ENCODE data around the gene PLGRKT.
"Not testable (repeated sequence)": the region's sequence is repeated elsewhere in the genome, so short reads cannot be mapped to it uniquely, and the experiment has no call there.

Gene PLGRKT

DNA sequence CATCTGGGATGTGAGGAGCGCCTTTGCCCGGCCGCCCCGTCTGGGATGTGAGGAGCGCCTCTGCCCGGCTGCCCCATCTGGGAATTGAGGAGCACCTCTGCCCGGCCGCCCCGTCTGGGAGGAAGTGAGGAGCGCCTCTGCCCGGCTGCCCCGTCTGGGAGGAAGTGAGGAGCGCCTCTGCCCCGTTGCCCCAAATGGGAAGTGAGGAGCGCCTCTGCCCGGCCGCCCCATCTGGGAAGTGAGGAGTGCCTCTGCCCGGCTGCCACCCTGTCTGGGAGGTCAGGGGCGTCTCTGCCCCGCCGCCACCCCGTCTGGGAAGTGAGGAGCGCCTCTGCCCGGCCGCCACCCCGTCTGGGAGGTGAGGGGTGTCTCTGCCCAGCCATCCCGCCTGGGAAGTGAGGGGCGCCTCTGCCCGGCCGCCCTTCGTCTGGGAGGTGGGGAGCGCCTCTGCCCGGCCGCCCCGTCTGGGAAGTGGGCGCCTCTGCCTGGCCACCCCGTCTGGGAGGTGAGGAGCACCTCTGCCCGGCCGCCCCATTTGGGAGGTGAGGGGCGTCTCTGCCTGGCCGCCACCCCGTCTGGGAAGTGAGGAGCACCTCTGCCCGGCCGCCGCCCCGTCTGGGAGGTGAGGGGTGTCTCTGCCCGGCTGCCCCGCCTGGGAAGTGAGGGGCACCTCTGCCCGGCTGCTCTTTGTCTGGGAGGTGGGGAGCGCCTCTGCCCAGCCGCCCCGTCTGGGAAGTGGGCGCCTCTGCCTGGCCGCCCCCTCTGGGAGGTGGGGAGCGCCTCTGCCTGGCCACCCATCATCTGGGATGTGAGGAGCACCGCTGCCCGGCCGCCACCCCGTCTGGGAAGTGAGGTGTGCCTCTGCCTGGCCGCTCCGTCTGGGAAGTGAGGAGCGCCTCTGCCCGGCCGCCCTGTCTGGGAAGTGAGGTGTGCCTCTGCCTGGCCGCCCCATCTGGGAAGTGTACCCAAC, 3.6 kb downstream of the PLGRKT start:
- in situ Hi-C loops (cut with MboI; ENCODE audit: low sequenced_read_pairs), result loop anchor here (10.0 to 25.0 kb wide), 2 partner anchors 247 to 679 kb away; partner anchors contain the start of gene INSL6

DNA sequence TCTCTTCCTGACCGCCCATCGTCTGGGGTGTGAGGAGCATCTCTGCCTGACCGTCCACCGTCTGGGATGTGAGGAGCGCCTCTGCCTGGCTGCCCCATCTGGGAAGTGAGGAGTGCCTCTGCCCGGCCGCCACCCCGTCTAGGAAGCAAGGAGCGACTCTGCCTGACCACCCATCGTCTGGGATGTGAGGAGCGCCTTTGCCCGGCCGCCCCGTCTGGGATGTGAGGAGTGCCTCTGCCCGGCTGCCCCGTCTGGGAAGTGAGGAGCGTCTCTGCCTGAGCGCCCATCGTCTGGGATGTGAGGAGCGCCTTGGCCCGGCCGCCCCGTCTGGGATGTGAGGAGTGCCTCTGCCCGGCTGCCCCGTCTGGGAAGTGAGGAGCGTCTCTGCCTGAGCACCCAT, 4.4 kb downstream of the PLGRKT start:
- in situ Hi-C loops (cut with MboI; ENCODE audit: low sequenced_read_pairs), result loop anchor here (10.0 to 25.0 kb wide), 2 partner anchors 246 to 679 kb away; partner anchors contain the start of gene INSL6

DNA sequence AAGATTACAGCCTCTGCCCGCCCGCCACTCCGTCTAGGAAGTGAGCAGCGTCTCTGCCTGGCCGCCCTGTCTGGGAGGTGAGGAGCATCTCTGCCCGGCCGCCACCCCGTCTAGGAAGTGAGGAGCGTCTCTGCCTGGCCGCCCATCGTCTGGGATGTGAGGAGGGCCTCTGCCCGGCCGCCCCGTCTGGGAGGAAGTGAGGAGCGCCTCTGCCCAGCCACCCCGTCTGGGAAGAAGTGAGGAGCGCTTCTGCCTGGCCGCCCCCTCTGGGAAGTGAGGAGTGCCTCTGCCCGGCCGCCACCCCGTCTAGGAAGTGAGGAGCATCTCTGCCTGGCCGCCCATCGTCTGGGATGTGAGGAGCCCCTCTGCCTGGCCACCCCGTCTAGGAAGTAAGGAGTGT, 4.8 kb downstream of the PLGRKT start:
- in situ Hi-C loops (cut with MboI; ENCODE audit: low sequenced_read_pairs), result loop anchor here (10.0 to 25.0 kb wide), 2 partner anchors 246 to 678 kb away; partner anchors contain the start of gene INSL6

DNA sequence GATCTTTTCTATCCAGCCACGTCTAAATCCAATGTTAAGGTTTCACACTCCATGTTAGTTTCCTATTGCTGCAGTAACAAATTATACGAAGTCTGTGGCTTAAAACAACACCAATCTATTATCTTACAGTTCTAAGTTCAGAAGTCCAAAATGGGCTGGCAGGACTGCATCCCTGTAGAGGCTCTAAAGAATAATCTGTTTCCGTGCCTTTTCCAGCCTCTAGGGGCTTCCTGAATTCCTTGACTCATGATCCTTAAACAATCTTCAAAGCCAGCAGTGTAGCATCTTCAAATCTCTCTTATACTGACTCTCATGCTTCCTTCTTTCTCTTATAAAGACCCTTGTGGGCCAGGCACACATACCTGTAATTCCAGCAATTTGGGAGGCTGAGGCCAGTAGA, 6.8 kb downstream of the PLGRKT start:
- in situ Hi-C loops (cut with MboI; ENCODE audit: low sequenced_read_pairs), result loop anchor here (10.0 to 25.0 kb wide), 2 partner anchors 244 to 676 kb away; partner anchors contain the start of gene INSL6

DNA sequence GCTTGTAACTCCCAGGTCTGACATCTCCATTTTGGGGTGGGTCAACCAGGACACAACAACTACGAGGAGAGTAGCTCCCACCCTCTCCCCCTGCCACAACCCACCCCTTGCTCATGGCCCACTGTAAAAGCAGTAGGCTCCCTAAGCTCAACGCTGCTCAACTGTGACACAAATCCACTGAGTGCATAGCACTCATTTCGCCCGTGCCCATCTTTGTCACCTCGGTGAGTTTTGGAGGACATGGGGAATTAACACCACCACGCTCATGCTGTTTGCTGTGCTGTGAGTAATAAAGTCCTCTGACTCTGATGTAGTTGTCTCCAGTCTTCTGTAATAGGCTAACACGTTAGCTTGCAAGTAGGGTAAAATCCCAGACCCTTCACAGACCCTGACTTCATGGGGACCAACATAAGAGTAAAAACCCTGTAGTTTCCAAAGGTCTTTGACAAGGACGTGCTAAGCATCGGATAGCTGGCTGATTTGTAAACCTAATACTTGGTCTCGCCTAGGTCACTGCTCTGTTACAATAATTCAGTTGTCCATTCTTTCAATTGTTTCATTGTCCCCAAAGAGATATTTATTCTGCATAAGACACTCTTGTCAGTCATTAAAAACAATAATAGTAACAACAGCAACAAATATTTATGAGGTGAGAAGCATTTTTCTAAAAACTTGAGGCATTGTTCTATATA, 7.7 kb downstream of the PLGRKT start:
- in situ Hi-C loops (cut with MboI; ENCODE audit: low sequenced_read_pairs), result loop anchor here (10.0 to 25.0 kb wide), 2 partner anchors 243 to 675 kb away; partner anchors contain the start of gene INSL6

DNA sequence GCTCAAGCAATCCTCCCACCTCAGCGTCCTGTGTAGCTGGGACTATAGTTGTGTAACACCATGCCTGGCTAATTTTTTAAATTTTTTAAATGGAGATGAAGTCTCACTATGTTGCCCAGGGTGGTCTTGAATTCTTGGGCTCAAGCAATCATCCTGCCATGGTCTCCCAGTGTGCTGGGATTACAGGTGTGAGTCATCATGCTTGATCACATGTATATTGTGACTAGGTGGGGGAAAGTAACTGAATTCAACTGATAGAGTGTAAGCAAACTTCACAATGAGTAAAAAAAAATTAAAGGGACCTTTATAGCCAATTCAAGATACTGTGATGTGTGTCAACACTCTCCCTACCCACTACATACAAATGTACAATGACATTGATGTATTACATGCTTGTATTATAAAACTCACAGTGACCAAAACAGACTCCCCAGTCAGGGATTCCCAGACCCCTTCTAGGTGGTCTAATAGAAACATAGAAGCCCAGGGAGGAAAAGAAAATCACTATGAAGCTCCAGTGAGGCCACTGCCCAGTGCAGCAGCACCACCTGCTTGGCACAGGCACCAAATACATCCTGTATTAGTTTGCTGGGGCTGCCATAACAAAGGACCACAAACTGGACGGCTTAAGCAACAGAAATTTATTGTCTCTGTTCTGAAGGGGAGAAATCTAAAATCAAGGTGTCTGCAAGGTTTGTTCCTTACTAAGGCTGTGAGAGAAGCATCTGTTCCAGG, 8.8 kb downstream of the PLGRKT start:
- in situ Hi-C loops (cut with MboI; ENCODE audit: low sequenced_read_pairs), result loop anchor here (25.0 kb wide), 1 partner anchor 242 kb away; the partner anchor contains the start of gene INSL6

DNA sequence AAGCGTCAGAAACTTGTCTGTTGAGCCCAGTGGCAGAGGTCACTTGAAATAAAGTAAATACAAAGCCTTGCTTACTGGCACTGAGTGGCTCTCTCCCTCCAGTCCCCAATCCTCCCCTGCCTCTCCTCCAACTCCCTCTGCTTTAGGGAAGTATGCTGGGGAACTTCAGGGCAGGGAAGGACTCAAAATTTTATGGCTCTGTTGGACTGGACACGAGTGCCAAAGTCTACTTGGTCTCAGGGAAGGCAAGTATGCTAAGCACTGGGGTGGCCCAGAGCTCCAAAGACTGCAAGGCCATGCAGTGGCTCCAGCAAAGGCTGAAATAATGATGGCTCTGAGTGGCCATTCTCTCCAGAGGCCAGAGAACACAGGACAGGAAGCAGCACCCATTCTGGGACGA, 9.6 kb downstream of the PLGRKT start:
- in situ Hi-C loops (cut with MboI; ENCODE audit: low sequenced_read_pairs), result loop anchor here (25.0 kb wide), 1 partner anchor 241 kb away; the partner anchor contains the start of gene INSL6

DNA sequence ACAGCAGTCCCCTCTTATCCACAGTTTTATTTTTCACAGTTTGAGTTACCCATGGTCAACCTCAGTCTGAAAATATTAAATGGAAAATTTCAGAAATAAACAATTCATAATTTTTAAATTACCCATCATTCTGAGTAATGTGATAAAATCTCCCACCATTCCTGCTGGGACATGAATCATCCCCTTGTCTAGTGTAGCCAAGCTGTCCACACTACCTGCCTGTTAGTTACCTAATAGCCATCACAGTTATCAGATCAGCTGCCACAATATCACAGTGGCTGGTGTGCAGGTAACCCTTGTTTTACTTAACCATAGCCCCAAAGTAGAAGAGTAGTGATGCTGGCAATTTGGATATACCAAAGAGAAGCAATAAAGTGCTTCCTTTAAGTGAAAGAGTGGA, 10.7 kb downstream of the PLGRKT start:
- in situ Hi-C loops (cut with MboI; ENCODE audit: low sequenced_read_pairs), result loop anchor here (25.0 kb wide), 1 partner anchor 240 kb away; the partner anchor contains the start of gene INSL6

DNA sequence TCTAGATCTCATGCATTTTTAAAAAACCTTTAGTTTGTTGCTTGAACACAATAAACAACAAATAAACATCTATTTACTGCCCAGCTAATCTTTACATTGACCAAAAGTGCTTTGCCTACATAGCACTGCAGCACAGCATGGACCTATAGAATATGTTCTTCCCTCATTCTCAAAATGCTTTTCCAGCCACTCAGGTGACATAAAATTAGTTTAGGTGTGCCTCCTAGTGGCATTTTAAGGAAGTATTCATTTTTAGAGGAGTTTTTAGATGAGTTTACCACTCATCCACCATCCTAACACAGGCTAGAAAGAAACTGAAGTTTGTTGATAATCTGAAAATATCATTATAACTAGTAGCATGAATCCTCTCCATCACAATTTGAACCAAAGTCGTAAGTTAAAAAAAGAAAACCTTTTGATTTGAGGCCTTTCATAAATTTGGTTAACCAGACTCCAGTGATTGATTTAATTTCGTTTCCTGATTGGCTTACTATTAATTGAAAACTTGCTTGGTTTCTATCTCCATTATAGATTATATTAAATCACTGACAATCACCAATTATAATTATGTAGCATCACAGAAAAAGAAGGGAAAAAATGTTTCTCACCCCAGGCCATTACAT, 12.6 kb downstream of the PLGRKT start:
- in situ Hi-C loops (cut with MboI; ENCODE audit: low sequenced_read_pairs), result loop anchor here (25.0 kb wide), 1 partner anchor 238 kb away; the partner anchor contains the start of gene INSL6

DNA sequence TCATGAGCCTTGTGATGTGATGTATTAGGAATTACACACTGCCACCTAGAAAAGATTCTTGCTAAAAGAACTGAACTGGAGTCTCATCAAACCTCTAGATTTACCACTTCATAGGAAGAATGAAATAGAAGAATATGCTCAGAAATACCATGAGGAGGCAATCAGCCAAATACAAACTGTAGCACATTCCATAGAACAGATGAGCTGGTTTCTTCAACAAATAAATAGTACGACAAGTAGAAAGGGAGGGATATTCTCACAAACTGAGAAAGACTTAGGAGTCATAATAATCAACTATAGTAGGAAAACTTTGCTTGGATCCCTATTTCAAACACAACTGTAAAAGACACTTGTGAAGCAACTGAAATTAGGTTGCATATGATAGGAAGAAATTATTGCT, 15.4 kb downstream of the PLGRKT start:
- in situ Hi-C loops (cut with MboI; ENCODE audit: low sequenced_read_pairs), result no loop called here

DNA sequence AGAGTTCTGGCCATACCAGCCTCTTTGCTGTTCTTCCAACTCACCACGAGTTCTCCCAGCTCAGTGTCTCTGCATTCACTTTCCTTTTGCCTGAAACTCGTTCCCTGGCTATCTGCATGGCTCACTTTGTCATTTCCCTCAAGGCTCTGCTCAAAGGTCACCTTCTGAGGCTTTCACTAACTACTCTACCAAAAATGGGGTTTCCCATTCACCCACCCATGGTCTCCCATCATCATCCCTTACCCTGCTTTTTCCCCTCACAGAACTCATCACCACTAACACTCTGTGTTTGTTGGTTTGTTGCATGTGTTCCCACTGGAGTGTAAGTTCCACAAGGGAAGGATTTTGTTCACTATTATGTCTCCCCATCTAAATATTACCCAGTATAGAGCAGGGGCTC, 16.6 kb downstream of the PLGRKT start:
- in situ Hi-C loops (cut with MboI; ENCODE audit: low sequenced_read_pairs), result no loop called here

DNA sequence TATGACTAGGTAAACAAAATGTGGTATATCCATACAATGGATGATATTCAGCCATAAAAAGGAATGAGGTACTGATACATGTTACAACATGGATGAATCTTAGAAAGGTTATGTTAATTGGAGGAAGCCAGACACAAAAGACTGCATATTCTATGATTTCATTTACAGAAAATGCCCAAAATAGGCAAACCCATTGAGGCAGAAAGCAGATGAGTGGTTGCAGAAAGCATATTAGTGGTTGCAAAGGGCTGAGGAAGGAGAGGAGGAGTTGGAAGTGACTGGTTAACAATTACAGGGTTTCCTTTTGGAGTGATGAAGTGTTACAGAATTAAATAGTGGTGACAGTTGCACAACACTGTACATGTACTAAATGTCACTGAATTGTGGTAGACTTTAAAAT, 17.7 kb downstream of the PLGRKT start:
- in situ Hi-C loops (cut with MboI; ENCODE audit: low sequenced_read_pairs), result no loop called here

DNA sequence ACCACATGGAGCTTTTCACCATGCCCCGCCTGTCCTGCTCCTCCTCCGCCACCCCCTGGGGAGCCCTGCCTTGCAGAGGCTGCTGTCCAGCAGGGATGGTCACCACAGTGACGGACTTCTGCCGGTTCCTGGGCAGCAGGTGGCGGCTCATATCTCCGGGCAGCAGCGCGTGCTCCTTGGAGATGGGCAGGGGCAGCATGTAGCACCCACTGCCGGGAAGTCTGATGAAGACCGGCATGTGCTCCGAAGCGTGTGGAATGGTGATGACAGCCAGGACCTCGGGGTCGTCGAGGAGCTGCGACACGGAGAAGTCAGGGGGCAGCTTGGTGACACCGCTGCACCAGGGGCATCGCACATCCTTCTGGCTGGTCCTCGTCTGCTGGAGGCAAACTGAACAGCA, 19.2 kb downstream of the PLGRKT start:
- in situ Hi-C loops (cut with MboI; ENCODE audit: low sequenced_read_pairs), result no loop called here

DNA sequence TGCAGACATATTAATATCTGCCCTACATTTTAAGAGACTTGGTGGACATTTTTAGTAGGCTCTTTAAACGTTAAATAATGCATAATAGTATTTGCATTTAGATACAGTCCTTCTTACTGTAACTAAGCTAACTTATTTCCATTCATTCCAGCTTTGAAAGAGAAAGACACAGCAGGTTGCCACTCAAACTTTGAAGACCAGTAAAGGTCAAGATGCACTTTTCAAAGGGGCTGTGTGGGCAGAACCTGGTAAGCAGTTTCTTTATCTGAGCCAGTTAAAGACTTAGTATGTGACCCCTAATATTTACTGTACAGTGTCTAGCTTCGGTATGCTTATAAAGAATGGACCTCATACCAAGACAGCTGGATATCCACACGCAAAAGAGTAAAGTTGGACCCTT, 20.8 kb downstream of the PLGRKT start:
- in situ Hi-C loops (cut with MboI; ENCODE audit: low sequenced_read_pairs), result no loop called here

DNA sequence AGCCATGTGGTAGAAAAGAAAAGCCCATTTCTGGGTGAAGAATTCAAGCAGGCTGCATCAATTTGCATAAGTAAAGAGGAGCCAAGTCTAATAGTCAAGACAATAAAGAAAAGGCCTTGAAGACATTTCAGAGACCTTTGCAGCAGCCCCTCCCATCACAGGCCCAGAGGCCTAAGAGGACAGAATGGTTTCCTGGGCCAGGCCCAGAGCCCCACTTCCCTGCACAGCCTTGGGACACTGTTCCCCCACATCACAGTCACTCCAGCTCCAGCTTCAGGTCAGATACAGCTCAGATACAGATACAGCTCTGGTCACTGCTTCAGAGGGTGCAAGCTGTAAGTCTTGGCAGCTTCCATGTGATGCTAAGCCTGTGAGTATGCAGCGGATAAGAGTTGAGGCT, 29.1 kb downstream of the PLGRKT start:
- in situ Hi-C loops (cut with MboI; ENCODE audit: low sequenced_read_pairs), result no loop called here

DNA sequence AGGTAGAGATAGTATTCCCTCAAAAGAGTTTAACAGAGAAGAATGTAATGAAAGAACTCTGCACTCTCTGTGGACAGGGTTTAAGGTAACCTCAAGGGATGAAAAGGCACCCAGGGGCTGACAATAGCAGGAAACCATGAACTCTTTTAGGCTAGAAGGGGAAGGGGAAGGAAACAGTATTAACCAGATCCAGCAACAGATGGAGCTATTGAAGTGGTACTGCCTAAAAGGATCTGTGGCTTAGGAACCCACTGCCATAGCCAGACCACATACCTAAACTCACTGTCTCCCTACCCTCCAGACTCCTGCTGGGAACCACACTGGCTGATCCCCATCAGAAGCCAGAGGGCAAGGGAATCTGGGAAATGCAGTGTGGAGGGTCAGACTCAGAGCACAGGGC, 35.5 kb downstream of the PLGRKT start:
- in situ Hi-C loops (cut with MboI; ENCODE audit: low sequenced_read_pairs), result no loop called here

DNA sequence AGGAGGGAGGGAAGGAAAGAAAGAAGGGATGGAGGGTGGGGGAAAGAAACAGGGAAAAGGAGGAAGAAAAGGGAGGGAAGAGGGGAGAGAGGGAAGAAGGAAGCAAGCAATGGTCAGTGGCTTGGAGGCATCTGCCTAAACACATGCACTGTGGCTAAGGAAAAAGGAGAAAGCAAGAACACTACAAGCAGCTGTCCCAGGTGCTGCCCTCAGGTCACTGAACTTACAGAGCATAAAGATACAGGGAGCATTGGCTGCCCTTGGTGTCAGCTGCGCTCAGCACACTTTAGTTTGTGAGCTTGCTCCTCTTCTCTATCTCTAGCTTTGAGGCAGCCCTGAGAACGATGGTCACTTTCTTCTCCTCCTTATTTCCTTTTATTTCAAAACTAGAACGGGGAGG, 40.2 kb downstream of the PLGRKT start:
- in situ Hi-C loops (cut with MboI; ENCODE audit: low sequenced_read_pairs), result not testable (repeated sequence)

DNA sequence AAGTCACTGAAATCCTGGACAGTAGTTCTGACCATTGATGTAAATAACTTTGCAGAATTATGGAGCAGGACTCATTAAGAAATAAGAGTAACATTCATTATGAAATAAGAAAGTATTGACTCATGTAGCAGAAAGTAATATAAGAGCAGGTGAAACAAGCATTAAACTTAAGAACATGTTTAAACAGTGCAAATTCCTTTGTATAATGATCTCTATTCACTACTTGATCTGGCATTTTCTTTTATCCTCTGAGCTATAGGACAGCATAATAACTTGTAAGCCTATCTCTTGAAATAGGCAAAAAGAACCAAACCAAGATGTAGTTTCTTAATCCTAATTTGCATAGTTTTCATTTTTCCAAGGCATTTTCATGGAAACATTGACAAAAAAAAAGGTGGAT, 42.3 kb downstream of the PLGRKT start:
- in situ Hi-C loops (cut with MboI; ENCODE audit: low sequenced_read_pairs), result no loop called here

DNA sequence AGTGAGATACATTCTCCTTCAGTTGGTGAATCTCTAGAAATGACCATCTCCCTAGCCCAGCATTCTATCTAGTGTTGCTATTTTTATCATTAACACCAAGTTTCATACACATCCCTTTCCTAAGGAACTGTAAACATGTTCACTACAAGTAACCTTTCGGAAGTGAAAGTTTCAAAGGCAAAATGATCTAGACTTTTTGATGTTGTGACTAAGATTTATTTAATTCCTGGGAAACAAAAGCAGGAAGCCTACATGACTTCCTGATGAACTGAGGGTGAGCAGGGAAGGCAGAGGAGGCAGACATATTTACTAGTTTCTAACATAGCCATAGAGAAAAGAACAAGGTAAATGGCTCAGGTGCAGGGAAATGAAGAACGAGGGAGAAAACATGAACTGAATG, 43.7 kb downstream of the PLGRKT start:
- in situ Hi-C loops (cut with MboI; ENCODE audit: low sequenced_read_pairs), result not testable (repeated sequence)

DNA sequence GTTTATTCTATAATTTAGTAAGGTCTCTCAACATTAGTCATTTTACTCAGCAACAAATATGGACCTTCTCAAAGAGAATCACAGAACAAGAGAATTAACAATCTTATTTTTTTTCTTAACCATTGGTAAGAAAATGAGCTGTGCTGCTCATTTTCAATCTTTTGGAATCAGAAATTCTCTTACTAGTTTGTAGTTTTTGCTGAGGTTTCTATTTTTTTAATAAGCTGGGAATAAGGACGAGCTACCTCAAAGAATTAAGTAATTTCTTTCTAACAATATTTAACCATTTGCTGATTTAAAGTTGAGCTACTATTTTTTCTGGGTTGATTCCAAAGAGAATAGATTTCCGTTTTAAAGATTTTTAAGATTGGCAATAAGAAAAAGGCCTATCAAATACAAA, 44.2 kb downstream of the PLGRKT start:
- in situ Hi-C loops (cut with MboI; ENCODE audit: low sequenced_read_pairs), result no loop called here
